Lung (tissue), 13 donors: ENCODE measurements around the gene DLEC1. TPM values are rescaled to one million over a fixed set of nuclear protein-coding genes. Genes with fewer than 3 reads are reported as not detected.

ENCODE experiments used
- ATAC-seq: fragments of 200-7000 bp; cut with Tn5 transposase; one replicate; pipeline ENCODE4 v1.9.1; 2020; ENCODE audit warnings: moderate number of reproducible peaks; ENCODE audit not compliant: insufficient read depth, low FRiP score
- DNase-seq, 3 donors: peaks; one replicate each; pipeline ENCODE4 v3.0.0-alpha.2; 2013 to 2017
- H3K27ac ChIP-seq, 2 donors: one replicate each; pipeline ENCODE4 v1.5.1; 2013; ENCODE audit warnings: mild to moderate bottlenecking in 2 of 2, moderate library complexity in 2 of 2, control low read depth in 1 of 2, inconsistent platforms in 1 of 2, low read depth in 1 of 2, low read length in 1 of 2
- H3K27me3 ChIP-seq, 3 donors: one replicate each; pipeline ENCODE4 v1.5.1; 2013; ENCODE audit warnings: low read length in 2 of 3; ENCODE audit not compliant: control insufficient read depth in 3 of 3, insufficient read depth in 3 of 3
- H3K36me3 ChIP-seq, 4 donors: one replicate each; pipeline ENCODE4 v1.5.1; 2013; ENCODE audit warnings: low read length in 4 of 4, mild to moderate bottlenecking in 1 of 4, moderate library complexity in 1 of 4; ENCODE audit not compliant: control insufficient read depth in 4 of 4, insufficient read depth in 4 of 4
- H3K4me1 ChIP-seq, 5 donors: one replicate each; pipeline ENCODE4 v1.5.1; 2013; ENCODE audit warnings: low read length in 5 of 5, mild to moderate bottlenecking in 2 of 5, moderate library complexity in 1 of 5; ENCODE audit not compliant: control insufficient read depth in 5 of 5, insufficient read depth in 5 of 5
- H3K4me3 ChIP-seq: one replicate; pipeline ENCODE4 v1.5.1; 2013; ENCODE audit warnings: mild to moderate bottlenecking, control low read depth, moderate library complexity
- H3K9ac ChIP-seq, 2 donors: one replicate each; pipeline ENCODE4 v1.5.1; 2013; ENCODE audit warnings: low read length in 2 of 2, control low read depth in 1 of 2; ENCODE audit not compliant: insufficient read depth in 1 of 2
- H3K9me3 ChIP-seq, 4 donors: one replicate each; pipeline ENCODE4 v1.5.1; 2013; ENCODE audit warnings: low read length in 3 of 4, mild to moderate bottlenecking in 1 of 4, moderate library complexity in 1 of 4; ENCODE audit not compliant: control insufficient read depth in 4 of 4, insufficient read depth in 3 of 4
- CTCF ChIP-seq: IDR thresholded peaks from 2 replicates; pipeline ENCODE4 v1.5.1; 2012; ENCODE audit warnings: mild to moderate bottlenecking; ENCODE audit errors: control extremely low read depth, extremely low read depth
- WGBS, 2 donors: extraction: QIAGEN DNeasy Blood & Tissue Kit; methylation state at CpG; one replicate each; pipeline ENCODE4 v1.1.7; 2013; 5-methylcytosine and 5-hydroxymethylcytosine counted together
- polyA plus RNA-seq, 2 donors: library from polyadenylated mRNA; stranded (reverse); fragments of 200-250 nt; gene quantifications; one replicate each; pipeline ENCODE4 v1.2.1, GENCODE V29; 2013
- small RNA-seq: library from RNA; depleted of rRNA; stranded (forward); fragments of <200 nt; gene quantifications from one replicate; pipeline ENCODE3, GENCODE V24; 2014; ENCODE audit warnings: low replicate concordance
- total RNA-seq, 2 donors: library from RNA; depleted of rRNA in 1 of 2; stranded (reverse); fragments of >200 nt in 1 of 2; gene quantifications; one replicate each; pipeline ENCODE4 v1.2.1, GENCODE V29; 2014 to 2021
- donor health status: control.
- donor health status: control.
- donor health status: Bipolar disorder and iron deficiency.
- donor health status: healthy.
- donor health status: DM: yes; HTN: yes; CAD: no.

The DLEC1 gene
- total and polyA plus RNA-seq, 4 donors: 4.2 to 28.8 (median 8.0) TPM

GRCh38 chr3:38170722-38171121 is 131.7 kb downstream of the DLEC1 start:
- WGBS, 2 donors: 93 to 96% methylated on average over 4 of the region's 4 CpGs
- H3K27ac ChIP-seq: no peak overlapping the region
- H3K36me3 ChIP-seq: no peaks in the 10 kb centered on the region
- DNase-seq (no peak), ATAC-seq (no peak)
- H3K9ac ChIP-seq: no peak overlapping the region
- TF ChIP-seq CTCF: no peak
- H3K27me3 ChIP-seq: no peaks in the 10 kb centered on the region
- no peak overlapping the region for H3K4me3 ChIP-seq
- peaks cover 0 to 17% (median 5%) of the 10 kb centered on the region in 5 donors for H3K4me1 ChIP-seq
- no peaks in the 10 kb centered on the region for H3K9me3 ChIP-seq

GRCh38 chr3:38171622-38172021 is 132.6 kb downstream of the DLEC1 start:
- Histone ChIP-seq H3K9ac (no peak overlapping the region), H3K9me3 (no peaks in the 10 kb centered on the region), H3K27me3 (no peaks in the 10 kb centered on the region), H3K4me1 (peaks cover 0 to 17% (median 5%) of the 10 kb centered on the region in 5 donors), H3K27ac (no peak overlapping the region), H3K36me3 (no peaks in the 10 kb centered on the region), H3K4me3 (no peak overlapping the region)
- ATAC-seq: no peak
- DNase-seq: no peak
- 91 to 92% methylated on average over 2 of the region's 2 CpGs for WGBS, 2 donors
- no peak for TF ChIP-seq CTCF

Small RNA genes lying within 50 kb of the gene (small RNA-seq; reads per million reads assigned to genes)
- not detected for gene RF00019

Other genes with a start within 250 kb of the DLEC1 start
- gene CTDSPL, start 177.3 kb upstream of the DLEC1 start, total RNA-seq: 10 to 100 TPM; 52.8 to 79.1 TPM
- gene CTDSPL, start 177.3 kb upstream of the DLEC1 start, polyA plus RNA-seq: 10 to 100 TPM; 12.5 to 14.2 TPM
- 10 to 100 TPM; 18.2 to 26.8 TPM for gene VILL, start 48.4 kb upstream of the DLEC1 start, total RNA-seq
- 10 to 100 TPM; 10.2 to 32.3 TPM for gene VILL, start 48.4 kb upstream of the DLEC1 start, polyA plus RNA-seq
- 10 to 100 TPM; 21.0 to 55.3 TPM for gene PLCD1, start 9.6 kb upstream of the DLEC1 start, total RNA-seq
- gene PLCD1, start 9.6 kb upstream of the DLEC1 start, polyA plus RNA-seq: 10 to 100 TPM; 16.9 to 21.6 TPM
- 100 to 1,000 TPM in 1 of 2 donors, 10 to 100 TPM in 1; 50.1 to 112 TPM for gene ACAA1, start 97.9 kb downstream of the DLEC1 start, total RNA-seq
- gene ACAA1, start 97.9 kb downstream of the DLEC1 start, polyA plus RNA-seq: 10 to 100 TPM; 83.9 to 94.2 TPM
- gene MYD88, start 99.5 kb downstream of the DLEC1 start, total RNA-seq: 10 to 100 TPM; 35.4 to 85.3 TPM
- 100 to 1,000 TPM in 1 of 2 donors, 10 to 100 TPM in 1; 32.5 to 145 TPM for gene MYD88, start 99.5 kb downstream of the DLEC1 start, polyA plus RNA-seq
- 10 to 100 TPM; 28.8 to 38.9 TPM for gene OXSR1, start 126.3 kb downstream of the DLEC1 start, total RNA-seq
- 10 to 100 TPM; 11.9 to 21.0 TPM for gene OXSR1, start 126.3 kb downstream of the DLEC1 start, polyA plus RNA-seq
- gene SLC22A13, start 226.6 kb downstream of the DLEC1 start, total RNA-seq: under 1 TPM in 1 of 2 donors, not detected in 1; 0.64 TPM
- gene SLC22A13, start 226.6 kb downstream of the DLEC1 start, polyA plus RNA-seq: under 1 TPM; 0.08 to 0.20 TPM
- gene SLC22A14, start 243.1 kb downstream of the DLEC1 start, total RNA-seq: not detected
- gene SLC22A14, start 243.1 kb downstream of the DLEC1 start, polyA plus RNA-seq: under 1 TPM; 0.06 to 0.07 TPM